GM12864 (cell line): Measurements from ENCODE around the gene CINP.
A peak's percentile ranks its signal among the peaks of the same experiment; 100 is the strongest.

Experiments used
- DNase-seq: peaks from one replicate; pipeline ENCODE4 v3.0.0-alpha.2; 2011; ENCODE audit warnings: low read depth
- H3K4me3 ChIP-seq: 2 replicates; pipeline ENCODE4 v1.5.1; 2011; ENCODE audit warnings: mild to moderate bottlenecking, low read depth, low read length, control low read depth
- CTCF ChIP-seq: IDR thresholded peaks from 2 replicates; pipeline ENCODE4 v1.5.1; 2011; ENCODE audit warnings: low read depth, mild to moderate bottlenecking, moderate library complexity, low read length, control low read depth, inconsistent platforms; ENCODE audit errors: missing control alignments

The CINP gene

GRCh38 chr14:102323102-102323501 lies 39.6 kb downstream of the CINP start:
- TF ChIP-seq CTCF = peak; percentile 53
- DNase-seq = no peak

GRCh38 chr14:102321456-102322422 lies 41.0 kb downstream of the CINP start:
- no peak for DNase-seq
- no peak overlapping the region for H3K4me3 ChIP-seq
- no peak for TF ChIP-seq CTCF

More at GRCh38 chr14:102323102-102323501, 39.6 kb downstream of the CINP start:
- H3K4me3 ChIP-seq = no peak overlapping the region

GRCh38 chr14:102320671-102321455 lies 41.8 kb downstream of the CINP start:
- peak overlapping the region; percentile 81; the same call in 1 of the 2 replicates for H3K4me3 ChIP-seq
- no peak for DNase-seq
- TF ChIP-seq CTCF = no peak

- TF ChIP-seq CTCF = no peak
- DNase-seq = no peak
- peak overlapping the region; percentile 81 for H3K4me3 ChIP-seq
These were observed 42.5 kb downstream of the CINP start for GRCh38 chr14:102320033-102320660.

GRCh38 chr14:102319351-102320032 lies 43.2 kb downstream of the CINP start, which contains the start of gene ZNF839:
TSS of gene ZNF839 (plus strand) at chr14:102319746. CDS start at chr14:102319766, 20 bp downstream.
- DNase-seq = no peak

More at GRCh38 chr14:102319351-102320032, 43.2 kb downstream of the CINP start, which contains the start of gene ZNF839:
- H3K4me3 ChIP-seq = peak within 1 kb of the TSS; percentile 81
- TF ChIP-seq CTCF = no peak
